ENCODE data around the gene AMOTL1.
"Not testable (repeated sequence)": the region's sequence is repeated elsewhere in the genome, so short reads cannot be mapped to it uniquely, and the experiment has no call there.

Gene AMOTL1

DNA sequence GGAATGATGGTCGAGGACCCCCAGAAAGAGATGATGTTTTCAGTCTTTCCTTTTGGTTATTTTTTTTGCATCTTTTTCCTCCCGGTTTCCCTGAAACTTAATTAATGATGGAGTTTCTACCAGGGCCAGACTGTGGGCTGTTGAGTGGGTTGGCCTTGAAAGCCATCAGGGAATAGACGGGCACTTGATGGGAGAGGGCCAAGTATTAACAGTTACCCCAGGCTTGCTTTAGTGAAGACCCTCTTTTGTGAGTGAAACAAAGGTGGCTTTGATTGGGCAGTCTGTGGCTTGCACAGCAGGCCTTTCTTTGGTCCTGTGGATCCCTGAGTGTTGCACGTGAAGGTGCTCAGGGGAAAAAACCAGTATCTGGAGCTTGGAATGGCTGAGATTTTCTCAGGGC, 56.9 kb downstream of the AMOTL1 start:
- no peak for DNase-seq (ENCODE audit: low spot score)

GRCh38 chr11:94825481-94825880, 57.3 kb downstream of the AMOTL1 start:
- no peak for DNase-seq (ENCODE audit: low spot score)

- DNase-seq (ENCODE audit: low spot score): no peak
Measured at GRCh38 chr11:94826415-94826814, 58.3 kb downstream of the AMOTL1 start.

DNA sequence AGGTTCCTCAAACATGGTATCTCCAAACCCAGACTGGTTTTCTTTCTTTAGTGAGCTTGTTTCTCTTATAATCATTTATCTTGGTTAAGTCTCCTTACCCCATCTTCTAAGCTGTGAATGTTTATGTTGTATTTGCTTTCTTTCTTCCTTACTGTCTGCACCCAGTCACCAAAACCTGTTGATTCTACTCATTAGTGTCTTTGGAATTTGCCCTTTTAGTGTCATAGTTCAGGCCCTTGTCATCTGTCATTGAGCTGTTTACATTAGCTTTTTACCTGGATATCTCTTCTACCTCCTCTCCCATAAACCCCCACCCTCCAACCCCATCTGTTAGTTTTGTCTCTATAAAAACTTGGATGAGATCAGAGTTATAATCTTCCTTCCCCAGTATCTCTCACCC, 59.9 kb downstream of the AMOTL1 start:
- DNase-seq (ENCODE audit: low spot score): no peak

DNA sequence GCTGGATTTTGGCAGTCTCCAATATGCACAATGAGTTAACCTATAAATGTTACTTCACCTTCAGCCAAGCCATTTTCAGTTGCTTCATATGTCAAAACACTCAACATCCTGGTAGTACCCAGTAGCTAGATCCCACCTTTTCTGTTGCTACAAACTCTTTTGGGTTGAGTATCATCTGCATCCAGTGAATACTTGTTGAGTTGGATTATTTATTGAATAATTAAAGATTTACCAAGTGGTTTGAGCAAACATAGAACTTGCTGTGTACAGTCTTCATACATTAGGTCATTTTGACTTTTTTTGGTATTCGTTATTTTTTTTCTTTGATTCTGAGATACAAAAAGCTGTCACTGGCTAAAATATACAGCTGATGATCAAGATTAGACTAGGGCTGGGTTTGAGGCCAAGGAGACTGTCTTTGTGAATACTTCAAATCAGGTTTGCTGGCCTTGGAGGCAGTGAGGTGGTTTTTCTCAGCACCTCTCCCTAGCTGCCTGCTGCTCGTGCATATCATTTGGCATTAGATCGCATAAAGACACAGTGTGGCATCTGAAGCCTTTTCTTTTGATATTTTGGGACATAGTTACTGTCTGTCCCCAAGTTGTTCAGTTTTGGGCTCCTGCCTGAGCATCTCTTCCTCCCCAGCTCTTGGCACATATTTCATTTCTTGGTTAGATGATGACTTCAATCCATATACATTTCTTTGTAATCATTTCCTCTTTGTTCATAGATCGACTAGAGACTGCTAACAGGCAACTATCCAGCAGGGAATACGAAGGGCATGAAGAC, 62.8 kb downstream of the AMOTL1 start:
- no peak for DNase-seq (ENCODE audit: low spot score)

GRCh38 chr11:94831529-94831928, 63.4 kb downstream of the AMOTL1 start:
- no peak for DNase-seq (ENCODE audit: low spot score)

- DNase-seq (ENCODE audit: low spot score): no peak
Measured at GRCh38 chr11:94832604-94833235, 64.6 kb downstream of the AMOTL1 start.

- DNase-seq (ENCODE audit: low spot score): no peak
Measured at GRCh38 chr11:94834911-94835593, 66.9 kb downstream of the AMOTL1 start.

GRCh38 chr11:94835594-94835927, 67.4 kb downstream of the AMOTL1 start:
- DNase-seq (ENCODE audit: low spot score): no peak

DNA sequence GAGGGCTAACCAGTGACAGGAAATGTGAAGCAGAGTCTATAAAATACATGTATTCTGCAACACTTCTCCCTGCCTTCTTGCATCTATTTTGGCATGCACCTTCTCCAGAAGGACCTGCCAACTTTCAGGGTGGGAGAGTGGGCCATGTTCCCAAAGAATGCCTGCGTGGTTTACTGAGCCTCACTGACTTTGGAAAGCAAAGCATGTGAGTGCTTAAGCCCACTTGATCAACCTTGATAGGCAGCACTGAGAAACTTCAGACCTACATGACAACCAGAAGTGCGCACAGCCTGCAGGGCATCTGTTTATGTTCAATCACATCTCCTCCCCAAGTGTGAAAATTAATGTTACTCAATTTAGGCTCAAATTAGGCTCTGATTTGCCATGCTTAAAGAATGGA, 69.2 kb downstream of the AMOTL1 start:
- no peak for DNase-seq (ENCODE audit: low spot score)

GRCh38 chr11:94838027-94838731, 70.0 kb downstream of the AMOTL1 start:
- no peak for DNase-seq (ENCODE audit: low spot score)

GRCh38 chr11:94840209-94840608, 72.1 kb downstream of the AMOTL1 start:
- DNase-seq (ENCODE audit: low spot score): no peak

DNA sequence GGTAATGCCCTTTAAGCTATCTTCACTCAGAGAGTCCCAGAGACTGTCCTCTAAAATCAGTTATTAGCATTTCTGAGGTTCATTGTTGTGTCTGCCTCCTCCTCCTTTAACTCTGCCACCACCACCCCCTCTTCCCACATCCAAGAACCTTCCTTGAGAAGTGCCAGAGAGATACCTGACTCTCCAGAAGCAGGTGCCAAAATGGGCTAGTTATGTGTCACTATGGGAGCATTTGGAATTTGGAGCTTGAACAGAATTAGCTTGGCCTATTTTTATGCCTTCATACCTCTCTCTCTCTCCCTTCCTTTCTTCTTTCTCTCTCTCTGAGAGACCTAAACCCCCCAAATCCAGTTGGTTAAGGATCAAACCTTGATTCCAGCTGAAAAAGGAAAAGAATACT, 75.9 kb downstream of the AMOTL1 start:
- no peak for DNase-seq (ENCODE audit: low spot score)

DNA sequence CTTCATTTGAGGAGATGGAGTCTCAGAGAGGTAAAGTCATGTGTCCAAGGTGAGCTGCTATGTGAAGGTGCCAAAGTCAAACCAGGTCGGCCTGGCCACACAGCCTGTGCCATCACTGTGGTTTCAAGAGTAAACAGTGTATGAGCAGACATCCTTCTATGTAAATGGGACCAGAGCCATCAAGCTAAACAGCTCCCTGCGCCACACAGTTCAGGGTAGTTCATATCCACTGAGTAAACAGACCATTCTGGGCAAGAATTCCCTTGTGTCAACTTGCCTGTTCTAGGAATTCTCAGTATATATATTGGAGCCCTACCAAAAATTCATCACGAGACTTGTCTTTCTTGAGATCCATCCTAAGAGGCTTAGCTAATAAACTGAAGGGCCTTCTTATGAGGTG, 77.5 kb downstream of the AMOTL1 start:
- no peak for DNase-seq (ENCODE audit: low spot score)

DNA sequence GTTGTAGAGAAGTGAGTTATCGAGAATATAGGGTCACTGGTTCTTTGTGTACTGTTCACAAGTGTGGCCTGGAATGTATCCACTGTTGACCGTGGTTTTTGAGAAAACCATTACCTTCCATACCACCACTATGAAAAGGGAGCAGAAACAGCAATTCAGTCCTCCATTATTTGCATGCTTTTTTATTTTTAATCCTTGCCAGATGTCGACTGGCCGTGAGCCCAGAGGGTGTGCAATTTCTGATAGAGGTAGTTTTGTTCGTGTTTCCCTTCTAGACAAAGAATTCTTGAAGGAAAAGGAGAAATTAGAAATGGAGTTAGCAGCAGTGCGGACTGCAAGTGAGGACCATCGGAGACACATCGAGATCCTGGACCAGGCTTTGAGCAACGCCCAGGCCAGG, 81.7 kb downstream of the AMOTL1 start:
- DNase-seq (ENCODE audit: low spot score): peak; percentile 42

DNA sequence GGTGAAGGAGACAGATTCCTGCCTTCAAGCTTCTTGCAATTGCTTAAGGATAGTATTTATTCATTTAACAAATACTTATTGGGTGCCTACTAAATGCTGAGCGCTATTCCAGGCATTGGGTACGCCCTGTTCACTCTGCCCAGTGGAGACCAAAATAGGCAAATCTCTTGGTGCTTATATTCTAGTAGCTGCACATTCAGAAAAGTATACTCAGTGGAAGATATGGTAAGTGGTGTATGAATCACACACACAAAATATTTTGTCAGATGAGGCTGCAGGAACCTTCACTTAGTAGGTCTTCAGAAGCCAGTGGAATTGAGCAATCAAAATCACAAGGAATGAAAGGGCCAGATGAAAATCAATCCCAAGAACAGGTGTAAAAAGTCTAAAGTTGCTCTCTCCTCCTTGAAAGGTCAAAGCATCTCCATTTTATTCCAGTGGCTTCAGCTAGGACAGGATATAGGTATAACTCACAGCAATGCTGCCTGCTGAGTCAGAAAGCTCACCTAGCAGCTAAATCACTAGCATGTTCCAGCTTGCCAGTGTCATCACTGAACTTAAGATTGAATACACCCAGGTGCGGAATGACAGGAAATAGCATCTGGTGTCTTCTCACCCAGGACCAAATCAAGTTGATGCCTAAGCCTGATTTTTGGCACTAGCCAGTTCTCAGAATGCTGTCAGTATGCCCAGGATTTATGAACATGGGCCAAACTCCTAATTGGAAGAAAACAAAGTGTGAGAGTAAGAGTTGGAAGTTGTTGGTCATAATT, 83.9 kb downstream of the AMOTL1 start:
- DNase-seq (ENCODE audit: low spot score): no peak

DNA sequence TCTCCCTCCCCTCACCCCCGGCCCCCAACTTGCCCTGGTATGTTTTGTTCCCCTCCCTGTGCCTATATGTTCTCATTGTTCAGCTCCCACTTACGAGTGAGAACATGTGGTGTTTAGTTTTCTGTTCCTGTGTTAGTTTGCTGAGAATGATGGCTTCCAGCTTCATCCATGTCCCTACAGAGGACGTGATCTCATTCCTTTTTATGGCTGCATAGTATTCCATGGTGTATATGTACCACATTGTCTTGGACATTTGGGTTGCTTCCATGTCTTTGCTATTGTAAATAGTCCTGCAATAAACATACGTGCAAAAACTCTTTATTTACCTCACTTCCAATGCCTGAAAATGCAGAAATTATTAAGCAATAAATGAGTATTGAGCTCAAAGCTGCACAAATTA, 85.1 kb downstream of the AMOTL1 start:
- not testable (repeated sequence) for DNase-seq (ENCODE audit: low spot score)

DNA sequence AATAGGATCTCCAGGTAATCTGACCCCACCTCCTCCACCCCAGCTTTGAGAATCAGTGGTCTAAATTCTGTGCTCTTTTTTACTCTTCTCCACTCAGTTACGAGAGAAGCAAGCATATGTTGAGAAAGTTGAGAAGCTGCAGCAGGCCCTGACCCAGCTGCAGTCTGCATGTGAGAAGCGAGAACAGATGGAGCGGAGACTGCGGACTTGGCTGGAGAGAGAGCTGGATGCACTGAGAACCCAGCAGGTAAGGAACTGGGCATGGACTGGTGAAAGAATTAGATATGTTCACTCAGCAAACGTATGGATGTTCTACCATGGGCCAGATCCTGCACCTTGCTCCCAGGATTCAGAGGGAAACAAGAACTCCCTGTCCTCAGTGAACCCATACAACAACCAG, 85.7 kb downstream of the AMOTL1 start:
- no peak for DNase-seq (ENCODE audit: low spot score)

GRCh38 chr11:94854770-94855633, 86.8 kb downstream of the AMOTL1 start:
- DNase-seq (ENCODE audit: low spot score): no peak

- DNase-seq (ENCODE audit: low spot score): no peak
Measured at GRCh38 chr11:94855666-94856065, 87.5 kb downstream of the AMOTL1 start.

DNA sequence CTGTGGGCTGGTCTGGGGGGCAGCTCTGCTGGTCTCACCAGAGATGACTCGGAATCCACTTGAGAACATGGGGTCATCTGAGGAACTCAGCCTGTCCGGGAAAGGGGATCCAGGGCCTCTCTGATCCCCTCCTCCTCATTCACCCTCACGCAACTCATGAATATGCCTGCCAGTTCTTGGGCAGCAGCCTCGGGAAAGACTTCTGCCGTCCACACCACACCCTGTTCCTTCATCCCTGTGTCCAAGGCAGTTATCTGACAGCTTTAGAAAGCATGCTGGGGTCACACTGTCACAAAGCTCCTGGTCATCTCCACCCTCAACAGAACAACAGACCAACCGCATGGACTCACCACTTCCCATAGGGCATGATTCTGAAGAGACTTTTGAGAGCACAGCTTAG, 88.3 kb downstream of the AMOTL1 start:
- no peak for DNase-seq (ENCODE audit: low spot score)

Data from D341Med (cell line).